ENCODE data around the gene TBC1D13. TPM values are rescaled to one million over a fixed set of nuclear protein-coding genes. Genes with fewer than 3 reads are reported as not detected.
"Not testable (repeated sequence)": the region's sequence is repeated elsewhere in the genome, so short reads cannot be mapped to it uniquely, and the experiment has no call there.

Gene TBC1D13
- polyA plus RNA-seq, 1 experiment, result 25.7 TPM

DNA sequence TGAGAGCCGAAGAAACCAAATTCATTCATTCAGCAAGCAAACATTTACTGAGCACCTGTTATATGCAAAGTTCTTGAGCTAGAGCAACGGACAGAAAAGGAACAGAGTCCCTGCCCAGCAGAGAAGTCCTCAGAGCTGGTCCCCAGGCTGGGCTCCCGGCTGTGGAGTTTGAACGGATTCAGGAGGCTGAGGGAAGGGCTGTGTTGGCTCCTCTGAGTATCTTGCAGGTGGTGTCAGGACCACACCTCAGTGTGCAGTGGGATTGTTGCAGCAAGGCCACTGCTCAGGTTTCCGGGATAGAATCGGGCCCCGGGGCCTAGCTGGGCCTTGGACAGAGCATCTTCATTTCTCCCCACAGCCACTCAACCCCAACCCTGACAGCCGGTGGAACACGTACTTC, 5.1 kb downstream of the TBC1D13 start:
- ChIA-PET CTCF (interaction anchor here (2.1 kb wide), 1 partner anchor 26 kb away, joined by 10 read pairs; the partner anchor contains the start of gene ENDOG), POLR2A (no interaction called here)
- Histone ChIP-seq H3K27me3 (ENCODE audit: control insufficient read depth, insufficient read depth, low read length) (no peaks in the 10 kb centered on the region), H3K27ac (ENCODE audit: low read depth, low read length) (no peak overlapping the region), H3K9me3 (ENCODE audit: control insufficient read depth, insufficient read depth, low read length) (peaks cover 3% of the 10 kb centered on the region; the same call in 1 of the 2 replicates), H3K4me3 (ENCODE audit: low read depth, low read length) (no peak overlapping the region)
- no peak for TF ChIP-seq CTCF (IDR thresholded peaks at IDR 0.05; ENCODE audit: low read depth, low read length)
- DNase-seq (ENCODE audit: low read depth, low spot score), result no peak

- Histone ChIP-seq H3K27ac (ENCODE audit: low read depth, low read length) (no peak overlapping the region), H3K9me3 (ENCODE audit: control insufficient read depth, insufficient read depth, low read length) (no peaks in the 10 kb centered on the region), H3K4me3 (ENCODE audit: low read depth, low read length) (no peak overlapping the region), H3K27me3 (ENCODE audit: control insufficient read depth, insufficient read depth, low read length) (no peaks in the 10 kb centered on the region)
- TF ChIP-seq CTCF (IDR thresholded peaks at IDR 0.05; ENCODE audit: low read depth, low read length), result no peak
- DNase-seq (ENCODE audit: low read depth, low spot score), result no peak
- ChIA-PET POLR2A (no interaction called here), CTCF (interaction anchor here (2.1 kb wide), 1 partner anchor 25 kb away, joined by 10 read pairs; the partner anchor contains the start of gene ENDOG)
Measured at GRCh38 chr9:128792978-128793686, 6.1 kb downstream of the TBC1D13 start.

DNA sequence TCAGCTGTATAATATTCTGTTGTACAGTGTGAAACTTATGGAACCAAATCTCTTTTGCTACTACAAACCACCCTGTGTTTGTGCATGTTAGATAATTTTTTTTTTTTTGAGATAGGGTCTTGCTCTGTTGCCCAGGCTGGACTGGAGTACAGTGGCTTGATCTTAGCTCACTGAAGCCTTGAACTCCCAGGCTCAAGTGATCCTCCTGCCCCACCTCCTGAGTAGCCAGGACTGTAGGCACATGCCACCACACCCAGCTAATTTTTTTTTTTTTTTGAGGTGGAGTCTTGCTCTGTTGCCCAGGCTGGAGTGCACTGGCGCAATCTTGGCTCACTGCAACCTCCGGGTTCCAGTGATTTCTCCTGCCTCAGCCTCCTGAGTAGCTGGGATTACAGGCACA, 7.9 kb downstream of the TBC1D13 start:
- CTCF ChIA-PET, result interaction anchor here (0.7 to 1.1 kb wide), 2 partner anchors 32 to 147 kb away, joined by 3 to 4 read pairs; no protein-coding TSS in a partner anchor
- DNase-seq (ENCODE audit: low read depth, low spot score); H3K27me3 ChIP-seq (ENCODE audit: control insufficient read depth, insufficient read depth, low read length); H3K9me3 ChIP-seq (ENCODE audit: control insufficient read depth, insufficient read depth, low read length); POLR2A ChIA-PET; H3K4me3 ChIP-seq (ENCODE audit: low read depth, low read length); H3K27ac ChIP-seq (ENCODE audit: low read depth, low read length): not testable (repeated sequence)

DNA sequence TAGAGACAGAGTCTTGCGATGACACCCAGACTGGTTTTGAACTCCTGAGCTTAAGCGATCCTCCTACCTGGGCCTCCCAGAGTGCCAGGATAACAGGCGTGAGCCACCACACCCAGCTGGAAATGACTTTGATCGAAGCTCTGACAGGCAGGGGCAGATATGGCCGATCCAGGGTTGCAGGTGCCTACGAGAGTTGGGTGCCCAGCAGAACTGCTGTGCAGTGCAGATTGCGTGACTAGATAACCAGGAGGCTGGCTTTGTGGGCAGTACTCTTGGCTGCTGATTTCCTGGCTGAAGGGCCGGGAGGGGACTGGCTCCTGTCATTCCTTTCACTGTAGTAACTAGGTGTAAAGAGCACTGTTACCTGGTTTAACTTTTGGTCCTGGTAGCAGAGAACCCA, 11.8 kb downstream of the TBC1D13 start:
- no peaks in the 10 kb centered on the region for H3K27me3 ChIP-seq (ENCODE audit: control insufficient read depth, insufficient read depth, low read length)
- no peaks in the 10 kb centered on the region for H3K9me3 ChIP-seq (ENCODE audit: control insufficient read depth, insufficient read depth, low read length)
- ChIA-PET CTCF (no interaction called here), POLR2A (no interaction called here)
- H3K27ac ChIP-seq (ENCODE audit: low read depth, low read length), result no peak overlapping the region
- no peak for TF ChIP-seq CTCF (IDR thresholded peaks at IDR 0.05; ENCODE audit: low read depth, low read length)
- no peak overlapping the region for H3K4me3 ChIP-seq (ENCODE audit: low read depth, low read length)
- no peak for DNase-seq (ENCODE audit: low read depth, low spot score)

GRCh38 chr9:128800061-128800460, 13.0 kb downstream of the TBC1D13 start:
- ChIA-PET CTCF (interaction anchor here (1.2 kb wide), 1 partner anchor 18 kb away, joined by 5 read pairs; the partner anchor contains the start of gene ENDOG), POLR2A (interaction anchor here (0.6 to 0.7 kb wide), 3 partner anchors 9 to 51 kb away, joined by 4 to 8 read pairs (median 4); no protein-coding TSS in a partner anchor)
- Histone ChIP-seq H3K27me3 (ENCODE audit: control insufficient read depth, insufficient read depth, low read length) (no peaks in the 10 kb centered on the region), H3K4me3 (ENCODE audit: low read depth, low read length) (no peak overlapping the region), H3K9me3 (ENCODE audit: control insufficient read depth, insufficient read depth, low read length) (no peaks in the 10 kb centered on the region), H3K27ac (ENCODE audit: low read depth, low read length) (no peak overlapping the region)
- DNase-seq (ENCODE audit: low read depth, low spot score), result no peak
- TF ChIP-seq CTCF (IDR thresholded peaks at IDR 0.05; ENCODE audit: low read depth, low read length), result no peak

Data from AG04450 (cell line).